Panc1 (cell line): ENCODE data around the gene ENOX1. TPM values are rescaled to one million over a fixed set of nuclear protein-coding genes. Genes with fewer than 3 reads are reported as not detected.

Source experiments
- ATAC-seq: fragments of 200-7000 bp; cut with Tn5 transposase; 2 replicates; pipeline ENCODE4 v1.9.1; 2020; ENCODE audit warnings: mild to moderate bottlenecking, moderate library complexity
- BruUV-seq: library from RNA; stranded (reverse); fragments of 400-500 nt; replicated peaks from 2 replicates; lab custom pipeline; 2021; lab: Mats Ljungman, UMichigan
- CTCF ChIA-PET: fragments of 300-600 bp; sonication (Branson Sonifier 250); formaldehyde crosslinking; loops from one replicate; lab custom pipeline; 2022; ENCODE audit warnings: antibody characterized with exemption; lab: Charles Lee
- POLR2A ChIA-PET: fragments of 300-600 bp; sonication (Branson Sonifier 250); formaldehyde crosslinking; loops from one replicate; lab custom pipeline; 2022; ENCODE audit warnings: antibody characterized with exemption; lab: Charles Lee
- DNase-seq: peaks from one replicate; pipeline ENCODE4 v3.0.0-alpha.2; 2010; ENCODE audit warnings: low read depth, low spot score
- H3K27ac ChIP-seq: 2 replicates; pipeline ENCODE4 v1.5.1; 2011; ENCODE audit warnings: mild to moderate bottlenecking, low read length, inconsistent platforms
- H3K27me3 ChIP-seq: fragments of 200-500 bp; sonication (Bioruptor generic); 2 replicates; pipeline ENCODE4 v1.6.0; 2014; ENCODE audit warnings: low read length, inconsistent platforms; ENCODE audit not compliant: control insufficient read depth, insufficient read depth
- H3K36me3 ChIP-seq: fragments of 200-500 bp; sonication (Bioruptor generic); 2 replicates; pipeline ENCODE4 v1.5.1; 2014; ENCODE audit warnings: inconsistent platforms, mild to moderate bottlenecking, low read length, moderate library complexity; ENCODE audit not compliant: control insufficient read depth, insufficient read depth
- H3K4me1 ChIP-seq: 2 replicates; pipeline ENCODE4 v1.5.1; 2011; ENCODE audit warnings: inconsistent platforms, mild to moderate bottlenecking, low read length, moderate library complexity; ENCODE audit not compliant: control insufficient read depth, insufficient read depth
- H3K4me3 ChIP-seq, 2 experiments: 2 replicates each; pipeline ENCODE4 v1.5.1; 2011 to 2012; ENCODE audit warnings: low read depth in 2 of 2, low read length in 2 of 2, mild to moderate bottlenecking in 2 of 2, inconsistent platforms in 1 of 2, moderate library complexity in 1 of 2
- H3K9me3 ChIP-seq: fragments of 200-500 bp; sonication (Bioruptor generic); 2 replicates; pipeline ENCODE4 v1.5.1; 2014; ENCODE audit warnings: low read depth, mild to moderate bottlenecking, inconsistent platforms, low read length, moderate library complexity; ENCODE audit not compliant: control insufficient read depth, insufficient read depth
- CTCF ChIP-seq: fragments of 450-650 bp; IDR thresholded peaks from 2 replicates; pipeline ENCODE4 v1.5.1; 2017; ENCODE audit warnings: mild to moderate bottlenecking
- POLR2AphosphoS5 ChIP-seq: IDR thresholded peaks from 2 replicates; pipeline ENCODE4 v1.6.1; 2012; ENCODE audit warnings: mild to moderate bottlenecking, low read depth, low read length, moderate library complexity
- REST ChIP-seq, 2 experiments: IDR thresholded peaks; 2 replicates each; pipeline ENCODE4 v1.6.1; 2011 to 2012; ENCODE audit warnings: low read depth in 2 of 2, control low read depth in 1 of 2, low read length in 1 of 2, mild to moderate bottlenecking in 1 of 2, moderate library complexity in 1 of 2; ENCODE audit not compliant: insufficient read depth in 1 of 2
- SIN3A ChIP-seq: IDR thresholded peaks from 2 replicates; pipeline ENCODE4 v1.6.1; 2012; ENCODE audit warnings: low read depth, mild to moderate bottlenecking, low read length, moderate library complexity, borderline replicate concordance; ENCODE audit not compliant: insufficient read depth
- TCF7L2 ChIP-seq: IDR thresholded peaks from 2 replicates; pipeline ENCODE4 v1.6.1; 2011; ENCODE audit warnings: mild to moderate bottlenecking, low read depth, low read length, inconsistent platforms
- in situ Hi-C: cut with HindIII; loops from 2 replicates; pipeline ENCODE4 v1.10.0; 2016; ENCODE audit warnings: low sequenced_read_pairs, low pct_unique_long_range_greater_than_20kb
- intact Hi-C: fragments of 100-400 bp; cut with micrococcal nuclease; formaldehyde crosslinking; loops from one replicate; pipeline ENCODE4 v1.10.0; 2022; ENCODE audit not compliant: unreplicated experiment
- total RNA-seq: library from RNA; stranded (reverse); gene quantifications from one replicate; pipeline ENCODE4 v1.2.1, GENCODE V29; 2021; ENCODE audit not compliant: unreplicated experiment

ENOX1 gene
- total RNA-seq, 1 experiment from 2014 or later: 0.23 TPM

GRCh38 chr13:43324129-43324528 is 462.6 kb downstream of the ENOX1 start:
- Histone ChIP-seq H3K27me3 (no peaks in the 10 kb centered on the region), H3K9me3 (no peaks in the 10 kb centered on the region), H3K27ac (no peak overlapping the region), H3K4me1 (no peaks in the 10 kb centered on the region), H3K4me3 (no peak overlapping the region), H3K36me3 (no peaks in the 10 kb centered on the region)
- intact Hi-C loops: no loop called here
- in situ Hi-C loops: no loop called here
- TF ChIP-seq REST (IDR thresholded peaks at IDR 0.05; ENCODE audit: insufficient read depth in 1 of 2, low read depth in 2 of 2, low read length in 1 of 2) (no peak), CTCF (no peak), SIN3A (no peak), POLR2AphosphoS5 (no peak), TCF7L2 (no peak)
- no TSS peak for BruUV-seq
- ChIA-PET POLR2A (no interaction called here), CTCF (no interaction called here)
- DNase-seq (no peak), ATAC-seq (no peak)

GRCh38 chr13:43319617-43320444 is 466.9 kb downstream of the ENOX1 start:
- no peak overlapping the region for H3K4me3 ChIP-seq
- H3K4me1 ChIP-seq: no peaks in the 10 kb centered on the region
- no peaks in the 10 kb centered on the region for H3K27me3 ChIP-seq
- DNase-seq (no peak), ATAC-seq (no peak)
- CTCF ChIA-PET: no interaction called here
- BruUV-seq: no TSS peak
- TF ChIP-seq CTCF (no peak), POLR2AphosphoS5 (no peak), SIN3A (no peak), REST (IDR thresholded peaks at IDR 0.05; ENCODE audit: insufficient read depth in 1 of 2, low read depth in 2 of 2, low read length in 1 of 2) (no peak), TCF7L2 (no peak)
- in situ Hi-C loops: no loop called here
- intact Hi-C loops: no loop called here
- POLR2A ChIA-PET: no interaction called here
- no peaks in the 10 kb centered on the region for H3K9me3 ChIP-seq
- H3K36me3 ChIP-seq: no peaks in the 10 kb centered on the region
- H3K27ac ChIP-seq: no peak overlapping the region
